ENCODE measurements around the gene BMAL2.

Gene BMAL2

DNA sequence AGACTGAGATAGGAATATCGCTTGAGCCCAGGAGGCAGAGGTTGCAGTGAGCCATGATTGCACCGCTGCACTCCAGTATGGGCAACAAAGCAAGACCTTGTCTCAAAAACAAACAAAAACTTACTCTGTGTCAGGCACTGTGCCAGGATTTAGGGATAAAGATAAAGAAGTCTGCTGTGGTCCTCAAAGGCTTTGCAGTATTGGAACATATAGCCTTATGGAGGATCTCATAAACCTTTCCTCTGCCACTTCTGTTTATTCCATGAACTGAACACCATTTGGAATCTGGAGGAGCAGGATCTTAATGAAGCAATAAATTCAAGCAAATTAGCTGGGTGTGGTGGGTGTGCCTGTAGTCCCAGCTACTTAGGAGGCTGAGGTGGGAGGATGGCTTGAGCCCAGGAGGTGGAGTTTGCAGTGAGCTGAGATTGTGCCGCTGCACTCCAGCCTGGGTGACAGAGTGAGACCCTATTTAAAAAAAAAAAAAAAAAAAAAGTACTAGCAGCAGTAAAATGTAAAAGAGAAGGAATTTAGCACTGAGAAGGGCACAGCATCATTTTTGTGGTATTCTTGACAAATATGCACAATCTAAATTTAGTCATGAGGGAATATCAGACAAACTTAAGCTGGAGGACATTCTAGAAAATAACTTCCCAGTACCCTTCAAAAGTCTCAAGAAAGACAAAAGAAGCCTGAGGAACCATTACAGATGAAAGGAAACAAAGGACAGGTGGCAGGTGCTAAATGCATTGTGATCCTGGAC lies 27.1 kb downstream of the BMAL2 start:
- no peak for DNase-seq (ENCODE audit: low read depth in 2 of 2)

DNA sequence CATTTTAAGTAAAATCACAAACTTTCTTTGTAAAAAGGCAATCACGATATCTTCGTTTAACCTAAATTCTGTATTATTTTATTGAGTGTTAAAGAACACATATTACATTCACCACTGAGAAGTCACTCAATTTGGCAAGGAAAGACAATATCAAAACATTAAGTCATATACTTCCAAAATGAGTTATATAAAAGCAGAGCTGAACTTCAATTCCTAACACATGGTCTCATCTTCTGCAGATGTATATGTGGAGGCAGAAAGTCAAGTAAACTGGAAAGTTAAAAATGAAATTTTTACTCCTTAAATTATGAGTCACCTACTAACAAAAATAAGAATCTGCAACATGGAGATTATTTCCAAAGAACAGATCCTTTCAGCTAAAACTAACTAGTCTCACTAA lies 28.7 kb downstream of the BMAL2 start:
- DNase-seq (ENCODE audit: low read depth in 2 of 2) = no peak

DNA sequence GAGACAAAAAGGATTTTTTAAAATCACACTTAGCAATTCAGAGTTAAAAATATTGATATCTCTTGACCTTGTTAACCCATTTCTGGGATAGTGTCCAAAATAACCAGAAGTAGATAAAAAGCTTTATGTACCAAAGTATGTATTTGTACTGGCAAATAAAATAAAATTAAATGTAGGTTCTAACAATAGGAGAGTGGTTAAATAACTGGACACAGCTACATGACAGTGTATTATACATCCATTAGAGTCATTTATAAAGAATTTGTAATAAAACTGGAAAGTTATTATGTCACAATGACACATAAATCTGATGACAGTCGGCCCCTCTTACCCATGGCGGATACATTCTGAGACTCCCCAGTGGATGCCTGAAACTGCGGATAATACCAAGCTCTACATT lies 34.0 kb downstream of the BMAL2 start:
- DNase-seq (ENCODE audit: low read depth in 2 of 2) = no peak

DNA sequence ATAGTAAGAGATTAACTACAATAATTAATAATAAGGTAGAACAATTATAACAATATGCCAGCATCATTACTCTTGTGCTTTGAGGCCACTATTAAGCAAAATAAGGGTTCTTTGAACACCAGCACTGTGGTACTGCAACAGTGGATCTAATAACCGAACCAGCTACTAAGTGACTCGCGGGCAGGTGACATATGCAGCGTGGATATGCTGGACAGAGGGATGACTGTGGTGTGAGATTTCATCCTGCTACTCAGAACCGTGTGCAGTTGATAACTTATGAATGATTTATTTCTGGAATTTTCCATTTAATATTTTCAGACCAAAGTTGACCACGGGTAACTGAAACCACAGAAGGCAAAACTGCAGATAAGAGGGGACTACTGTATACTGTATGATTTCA lies 34.4 kb downstream of the BMAL2 start:
- no peak for DNase-seq (ENCODE audit: low read depth in 2 of 2)

DNA sequence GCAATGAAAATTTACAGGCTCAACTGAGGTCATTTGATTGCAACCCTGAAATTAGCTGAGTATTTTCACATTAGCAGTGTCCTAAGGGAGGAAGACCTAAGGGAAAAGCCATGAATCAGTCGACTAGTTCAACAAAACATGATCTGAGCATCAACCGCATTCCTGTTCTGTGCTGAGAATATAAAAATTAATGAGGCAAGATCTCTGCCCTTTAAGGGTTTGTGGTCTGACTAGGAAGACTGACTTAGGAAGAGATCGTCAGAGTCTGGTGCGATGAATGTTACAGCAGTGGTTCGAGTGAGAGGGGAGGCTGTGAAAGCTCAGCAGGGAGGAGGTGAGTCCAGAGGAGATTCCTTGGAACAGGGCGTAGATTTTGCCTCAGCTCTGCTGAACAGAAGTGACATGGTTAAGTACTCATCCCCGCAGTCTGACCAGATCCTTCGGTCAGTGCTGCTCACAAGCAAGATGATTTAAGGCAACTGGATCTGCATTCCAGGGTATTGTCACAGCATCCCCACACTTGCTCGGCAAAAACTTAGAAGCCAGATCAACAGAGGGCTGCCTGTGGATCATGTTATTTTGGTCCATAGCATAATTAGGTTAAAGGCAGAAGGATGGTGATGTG lies 49.6 kb downstream of the BMAL2 start:
- DNase-seq (ENCODE audit: low read depth in 2 of 2) = no peak
